Renal cortical epithelial cell (primary cell): ENCODE data around the gene DHH. TPM values are rescaled to one million over a fixed set of nuclear protein-coding genes. Genes with fewer than 3 reads are reported as not detected.

Source experiments
- total RNA-seq: library from RNA; depleted of rRNA; stranded (reverse); fragments of >200 nt; gene quantifications from 2 replicates; pipeline ENCODE4 v1.2.3, GENCODE V29; 2014

Gene DHH
- total RNA-seq, 1 donor from 2014 or later: 0.05 TPM

Other genes with a start within 250 kb of the DHH start
- 84.7 and 121 TPM in 2 replicates for gene DDX23, start 242.6 kb downstream of the DHH start, total RNA-seq
- gene RND1, start 228.9 kb downstream of the DHH start, total RNA-seq: 0.40 and 17.4 TPM in 2 replicates
- gene FKBP11, start 169.3 kb downstream of the DHH start, total RNA-seq: 6.4 and 8.0 TPM in 2 replicates
- gene ARF3, start 137.3 kb downstream of the DHH start, total RNA-seq: 50.7 and 95.9 TPM in 2 replicates
- 0.35 and 0.60 TPM in 2 replicates for gene WNT10B, start 123.1 kb downstream of the DHH start, total RNA-seq
- not detected in 2 replicates for gene WNT1, start 116.5 kb downstream of the DHH start, total RNA-seq
- 0.05 TPM in 1 of 2 replicates, not detected in the other for gene DDN, start 95.4 kb downstream of the DHH start, total RNA-seq
- gene PRKAG1, start 76.0 kb downstream of the DHH start, total RNA-seq: 63.0 and 86.1 TPM in 2 replicates
- 13.0 and 110 TPM in 2 replicates for gene KMT2D, start 34.0 kb downstream of the DHH start, total RNA-seq
- gene RHEBL1, start 24.8 kb downstream of the DHH start, total RNA-seq: 0.10 and 1.7 TPM in 2 replicates
- 33.3 and 34.3 TPM in 2 replicates for gene LMBR1L, start 16.0 kb upstream of the DHH start, total RNA-seq
- gene TUBA1B, start 36.6 kb upstream of the DHH start, total RNA-seq: 420 and 2,146 TPM in 2 replicates
- 691 and 1,981 TPM in 2 replicates for gene TUBA1A, start 94.3 kb upstream of the DHH start, total RNA-seq
- 212 and 831 TPM in 2 replicates for gene TUBA1C, start 170.3 kb upstream of the DHH start, total RNA-seq
- not detected in 2 replicates for gene PRPH, start 200.3 kb upstream of the DHH start, total RNA-seq
- 0.60 and 6.6 TPM in 2 replicates for gene TROAP, start 228.5 kb upstream of the DHH start, total RNA-seq
- gene C1QL4, start 242.4 kb upstream of the DHH start, total RNA-seq: 0.52 and 0.99 TPM in 2 replicates